Lower leg skin (tissue), 4 donors: ENCODE results near the gene HEXIM2. TPM values are rescaled to one million over a fixed set of nuclear protein-coding genes. Genes with fewer than 3 reads are reported as not detected.

Experiments
- DNase-seq, 2 donors: peaks; one replicate each; pipeline ENCODE4 v3.0.0-alpha.2; 2019; ENCODE audit warnings: low spot score in 2 of 2
- H3K4me3 ChIP-seq: fragments of 200-600 bp; sonication (generic); 2 replicates; pipeline ENCODE4 v1.5.1; 2017; ENCODE audit warnings: mild to moderate bottlenecking, low read depth; ENCODE audit not compliant: poor library complexity, severe bottlenecking
- POLR2A ChIP-seq, 2 donors: fragments of 450-650 bp; IDR thresholded peaks; one replicate each; pipeline ENCODE4 v1.6.1; 2016 to 2017; ENCODE audit warnings: antibody characterized with exemption in 2 of 2, mild to moderate bottlenecking in 1 of 2, moderate library complexity in 1 of 2
- WGBS, 2 donors: methylation state at CpG; one replicate each; pipeline ENCODE4 v1.1.5; 2018; 5-methylcytosine and 5-hydroxymethylcytosine counted together
- intact Hi-C: fragments of 100-400 bp; cut with DNase I; formaldehyde crosslinking; loops from one replicate; pipeline ENCODE4 v1.15.0; 2023; ENCODE audit warnings: low total_unique reads
- total RNA-seq, 4 donors: library from RNA; depleted of rRNA; stranded (reverse); fragments of >200 nt; gene quantifications; one replicate each; pipeline ENCODE4 v1.1.0, GENCODE V29; 2016
- TF ChIP-seq, protein P1 (sequence below), 3 donors: fragments of 450-650 bp; IDR thresholded peaks; one replicate each; pipeline ENCODE4 v1.5.1; 2016; ENCODE audit warnings: antibody characterized with exemption in 3 of 3, mild to moderate bottlenecking in 3 of 3, moderate library complexity in 2 of 3

The HEXIM2 gene
- total RNA-seq, 4 donors from 2014 or later = 2.4 to 16.7 (median 5.8) TPM

DNA sequence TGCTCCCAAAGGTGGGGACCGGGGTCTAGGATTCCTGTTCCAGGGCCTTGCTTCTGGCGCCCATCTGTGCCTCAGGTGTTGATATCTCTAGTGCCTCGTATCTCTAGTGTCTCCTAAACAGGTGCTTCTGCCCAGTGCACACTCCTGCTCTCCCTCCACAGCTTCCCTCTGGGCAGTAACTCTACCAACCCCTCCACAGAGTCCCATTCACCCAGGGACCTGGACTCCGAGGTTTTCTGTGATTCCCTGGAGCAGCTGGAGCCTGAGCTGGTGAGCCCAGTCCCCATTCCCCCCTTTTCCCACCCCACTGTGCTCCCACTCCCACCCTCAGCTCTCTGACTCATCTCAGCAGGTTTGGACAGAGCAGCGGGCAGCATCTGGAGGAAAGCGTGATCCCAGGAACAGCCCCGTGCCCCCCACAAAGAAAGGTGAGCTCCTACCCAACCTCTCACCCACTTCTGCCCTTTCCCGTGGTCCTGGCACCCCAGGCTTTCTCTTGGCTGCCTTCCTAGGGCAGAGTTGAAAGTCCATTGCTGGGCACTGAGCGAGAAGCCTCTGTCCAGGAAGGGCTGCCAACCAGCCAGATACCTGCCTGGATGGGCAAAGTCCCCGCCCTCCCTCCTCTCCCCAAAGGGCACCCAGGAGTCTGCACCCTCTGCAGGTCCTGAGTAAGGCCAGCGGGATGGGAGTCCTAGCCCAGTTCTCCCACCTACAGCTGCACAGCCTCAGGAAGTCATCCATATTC is 23.9 kb upstream of the HEXIM2 start:
- no peak for TF ChIP-seq POLR2A (IDR thresholded peaks at IDR 0.05)
- TF ChIP-seq, protein P1, sequence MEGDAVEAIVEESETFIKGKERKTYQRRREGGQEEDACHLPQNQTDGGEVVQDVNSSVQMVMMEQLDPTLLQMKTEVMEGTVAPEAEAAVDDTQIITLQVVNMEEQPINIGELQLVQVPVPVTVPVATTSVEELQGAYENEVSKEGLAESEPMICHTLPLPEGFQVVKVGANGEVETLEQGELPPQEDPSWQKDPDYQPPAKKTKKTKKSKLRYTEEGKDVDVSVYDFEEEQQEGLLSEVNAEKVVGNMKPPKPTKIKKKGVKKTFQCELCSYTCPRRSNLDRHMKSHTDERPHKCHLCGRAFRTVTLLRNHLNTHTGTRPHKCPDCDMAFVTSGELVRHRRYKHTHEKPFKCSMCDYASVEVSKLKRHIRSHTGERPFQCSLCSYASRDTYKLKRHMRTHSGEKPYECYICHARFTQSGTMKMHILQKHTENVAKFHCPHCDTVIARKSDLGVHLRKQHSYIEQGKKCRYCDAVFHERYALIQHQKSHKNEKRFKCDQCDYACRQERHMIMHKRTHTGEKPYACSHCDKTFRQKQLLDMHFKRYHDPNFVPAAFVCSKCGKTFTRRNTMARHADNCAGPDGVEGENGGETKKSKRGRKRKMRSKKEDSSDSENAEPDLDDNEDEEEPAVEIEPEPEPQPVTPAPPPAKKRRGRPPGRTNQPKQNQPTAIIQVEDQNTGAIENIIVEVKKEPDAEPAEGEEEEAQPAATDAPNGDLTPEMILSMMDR (IDR thresholded peaks at IDR 0.05) = no peak
- H3K4me3 ChIP-seq = no peak overlapping the region
- no peak for DNase-seq
- intact Hi-C loops = loop anchor here (5.0 kb wide), 1 partner anchor 60 kb away; no protein-coding TSS in a partner anchor
- WGBS, 2 donors = 76 to 85% methylated on average over 10 to 11 of the region's 11 CpGs

DNA sequence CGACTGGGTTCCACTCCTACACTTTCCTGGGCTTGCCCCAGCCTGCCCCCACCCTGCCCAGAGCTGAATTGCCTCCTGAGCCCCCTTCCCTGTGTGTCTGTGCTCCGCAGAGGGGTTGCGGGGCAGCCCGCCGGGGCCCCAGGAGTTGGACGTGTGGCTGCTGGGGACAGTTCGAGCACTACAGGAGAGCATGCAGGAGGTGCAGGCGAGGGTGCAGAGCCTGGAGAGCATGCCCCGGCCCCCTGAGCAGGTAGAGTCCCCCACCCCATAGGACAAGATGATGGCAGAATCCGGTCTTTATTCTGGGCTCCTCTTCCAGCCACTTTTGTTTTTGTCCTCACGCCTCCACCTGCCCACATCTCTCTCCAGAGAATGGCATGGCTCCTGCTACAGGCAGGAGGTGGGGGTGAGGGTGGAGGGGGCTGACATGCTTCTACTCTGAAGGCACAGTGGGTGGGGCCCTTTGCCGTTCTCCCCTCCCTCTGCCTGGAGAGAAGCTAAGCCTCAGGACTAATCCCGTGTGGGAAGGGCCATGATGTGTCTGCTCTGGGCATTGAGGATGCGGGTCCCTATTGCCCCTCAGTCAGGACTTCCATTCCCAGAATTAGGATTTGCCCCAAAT is 22.7 kb upstream of the HEXIM2 start:
- 70 to 72% methylated on average over 10 to 14 of the region's 14 CpGs for WGBS, 2 donors
- intact Hi-C loops = loop anchor here (5.0 kb wide), 1 partner anchor 58 kb away; no protein-coding TSS in a partner anchor
- H3K4me3 ChIP-seq = no peak overlapping the region
- DNase-seq = no peak
- no peak for TF ChIP-seq POLR2A (IDR thresholded peaks at IDR 0.05)
- TF ChIP-seq, protein P1 (IDR thresholded peaks at IDR 0.05) = no peak

- intact Hi-C loops = loop anchor here (5.0 kb wide), 1 partner anchor 58 kb away; no protein-coding TSS in a partner anchor
- H3K4me3 ChIP-seq = no peak overlapping the region
- WGBS, 2 donors = 77 to 96% methylated on average over 3 to 4 of the region's 4 CpGs
- no peak for TF ChIP-seq POLR2A (IDR thresholded peaks at IDR 0.05)
- TF ChIP-seq, protein P1 (IDR thresholded peaks at IDR 0.05) = no peak
- DNase-seq = no peak
Measured at GRCh38 chr17:45139533-45139920, 22.1 kb upstream of the HEXIM2 start.

DNA sequence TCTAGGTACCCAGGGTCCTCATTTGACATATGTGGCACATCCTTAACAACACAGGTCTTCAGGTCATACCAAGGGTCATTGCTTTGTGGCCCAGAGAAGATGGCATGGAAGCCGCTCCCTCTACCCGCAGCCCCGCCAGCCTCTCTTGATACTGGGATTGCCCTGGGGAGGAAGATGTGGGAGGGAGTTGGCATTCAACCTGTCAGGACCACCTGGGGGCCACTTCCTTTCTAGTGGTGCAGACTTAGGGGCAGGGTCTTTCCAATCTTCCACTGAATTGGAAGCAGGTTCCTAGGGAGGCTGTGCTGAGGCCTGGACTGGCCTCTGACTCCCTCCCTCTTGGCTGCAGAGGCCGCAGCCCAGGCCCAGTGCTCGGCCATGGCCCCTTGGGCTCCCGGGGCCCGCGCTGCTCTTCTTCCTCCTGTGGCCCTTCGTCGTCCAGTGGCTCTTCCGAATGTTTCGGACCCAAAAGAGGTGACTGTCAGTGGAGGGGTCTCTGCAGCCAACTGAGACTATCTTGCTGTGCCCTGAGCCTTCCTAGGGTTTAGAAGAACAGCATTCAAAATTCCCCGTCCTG is 18.5 kb upstream of the HEXIM2 start:
- WGBS, 2 donors = 69 to 72% methylated on average over 13 of the region's 13 CpGs
- intact Hi-C loops = no loop called here
- DNase-seq = no peak
- TF ChIP-seq, protein P1 (IDR thresholded peaks at IDR 0.05) = no peak
- TF ChIP-seq POLR2A (IDR thresholded peaks at IDR 0.05) = no peak
- no peak overlapping the region for H3K4me3 ChIP-seq

DNA sequence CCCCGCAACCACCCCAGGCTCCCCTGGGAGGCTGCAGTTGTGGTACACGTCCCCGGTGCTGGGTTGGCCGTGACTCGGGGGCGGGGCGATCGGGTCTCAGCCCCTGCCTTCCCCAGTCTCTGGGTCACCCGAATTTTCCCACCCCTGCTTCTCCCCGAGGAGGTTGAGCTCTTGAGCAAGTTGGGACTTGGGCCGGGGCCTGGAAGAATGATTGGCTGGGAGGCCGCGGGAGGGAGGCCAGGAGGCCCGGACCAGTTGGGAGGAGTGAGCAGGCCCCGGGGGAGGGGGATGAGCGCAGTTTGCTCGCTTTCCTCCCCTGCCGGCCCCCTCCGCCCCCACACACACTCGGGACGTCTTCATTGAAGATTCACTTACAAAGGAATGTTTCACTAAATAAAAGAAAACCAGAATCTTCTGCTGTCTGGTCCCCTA is 17.9 kb upstream of the HEXIM2 start:
- intact Hi-C loops = no loop called here
- peak; percentile 90 to 98 for DNase-seq
- WGBS, 2 donors = 2 to 4% methylated on average over 16 to 17 of the region's 21 CpGs
- TF ChIP-seq, protein P1 (IDR thresholded peaks at IDR 0.05) = no peak
- H3K4me3 ChIP-seq = peak overlapping the region; percentile 27
